ENCODE results near the gene NCAM2. TPM values are rescaled to one million over a fixed set of nuclear protein-coding genes. Genes with fewer than 3 reads are reported as not detected.
"Not testable (repeated sequence)": the region's sequence is repeated elsewhere in the genome, so short reads cannot be mapped to it uniquely, and the experiment has no call there.

The NCAM2 gene
- total RNA-seq, 2 experiments from 2014 or later, result not detected

DNA sequence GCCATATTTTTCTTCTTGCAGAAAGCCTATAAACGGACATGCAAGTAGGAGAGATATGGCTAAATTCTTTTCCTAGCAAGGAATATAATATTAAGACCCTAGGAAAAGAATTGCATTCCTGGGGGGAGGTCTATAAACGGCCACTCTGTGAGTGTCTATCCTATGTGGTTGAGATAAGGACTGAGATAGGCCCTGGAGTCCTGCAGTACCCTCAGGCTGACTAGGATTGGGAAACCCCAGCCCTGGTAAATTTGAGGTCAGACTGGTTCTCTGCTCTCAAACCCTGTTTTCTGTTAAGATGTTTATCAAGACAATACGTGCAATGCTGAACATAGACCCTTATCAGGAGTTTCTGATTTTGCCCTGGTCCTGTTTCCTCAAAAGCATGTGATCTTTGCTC, 404.0 kb downstream of the NCAM2 start:
- DNase-seq; H3K36me3 Mint-ChIP-seq; POLR2A ChIA-PET; H3K4me1 Mint-ChIP-seq (ENCODE audit: low read depth); intact Hi-C loops (cut with micrococcal nuclease); H3K27me3 Mint-ChIP-seq; H3K4me3 Mint-ChIP-seq; H3K27ac Mint-ChIP-seq; CTCF ChIA-PET: not testable (repeated sequence)
- H3K9me3 Mint-ChIP-seq, result peaks cover 28% of the 10 kb centered on the region

DNA sequence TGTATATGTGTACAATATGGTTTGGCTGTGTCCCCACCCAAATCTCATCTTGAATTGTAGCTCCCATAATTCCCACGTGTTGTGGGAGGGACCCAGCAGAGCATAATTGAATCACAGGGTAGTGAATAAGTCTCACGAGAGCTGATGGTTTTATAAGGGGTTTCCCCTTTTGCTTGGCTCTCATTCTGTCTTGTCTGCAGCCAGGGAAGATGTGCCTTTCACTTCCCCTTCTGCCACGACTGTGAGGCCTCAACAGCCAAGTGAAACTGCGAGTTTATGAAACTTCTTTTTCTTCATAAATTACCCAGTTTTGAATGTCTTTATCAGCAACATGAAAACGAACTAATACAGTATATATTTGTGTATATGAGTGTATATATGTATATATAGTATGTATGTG, 406.1 kb downstream of the NCAM2 start:
- H3K36me3 Mint-ChIP-seq; H3K4me1 Mint-ChIP-seq (ENCODE audit: low read depth); DNase-seq; intact Hi-C loops (cut with micrococcal nuclease); CTCF ChIA-PET; H3K27me3 Mint-ChIP-seq; POLR2A ChIA-PET; H3K27ac Mint-ChIP-seq; H3K4me3 Mint-ChIP-seq: not testable (repeated sequence)
- H3K9me3 Mint-ChIP-seq, result peaks cover 26% of the 10 kb centered on the region

- intact Hi-C loops (cut with micrococcal nuclease), result no loop called here
- Mint-ChIP-seq H3K4me3 (no peak overlapping the region), H3K27me3 (no peaks in the 10 kb centered on the region), H3K4me1 (ENCODE audit: low read depth) (no peaks in the 10 kb centered on the region), H3K9me3 (peaks cover 16% of the 10 kb centered on the region), H3K36me3 (no peaks in the 10 kb centered on the region), H3K27ac (no peak overlapping the region)
- CTCF ChIA-PET, result no interaction called here
- DNase-seq, result no peak
- POLR2A ChIA-PET, result no interaction called here
These were observed 408.7 kb downstream of the NCAM2 start for GRCh38 chr21:21406921-21407320.

DNA sequence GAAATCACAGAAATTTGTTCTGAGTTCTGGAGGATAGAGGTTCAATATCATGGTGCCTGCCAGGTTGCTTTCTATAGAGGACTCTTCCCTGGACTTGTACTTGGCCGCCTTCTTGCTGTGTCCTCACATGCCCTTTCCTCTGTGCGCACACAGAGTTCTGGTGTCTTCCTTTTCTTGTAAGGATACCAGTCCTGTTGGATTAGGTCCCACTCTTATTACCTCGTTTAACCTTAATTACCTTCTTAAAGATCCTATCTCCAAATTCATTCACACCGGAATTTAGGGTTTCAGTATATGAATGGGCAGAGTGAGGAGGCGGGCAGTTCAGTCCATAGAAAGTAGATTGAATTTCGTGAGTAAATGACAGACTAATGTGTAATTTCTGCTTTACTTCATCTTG, 413.9 kb downstream of the NCAM2 start:
- no peak for DNase-seq
- no peak overlapping the region for H3K4me3 Mint-ChIP-seq
- H3K27me3 Mint-ChIP-seq, result no peaks in the 10 kb centered on the region
- H3K4me1 Mint-ChIP-seq (ENCODE audit: low read depth), result no peaks in the 10 kb centered on the region
- peaks cover 12% of the 10 kb centered on the region for H3K9me3 Mint-ChIP-seq
- ChIA-PET CTCF (no interaction called here), POLR2A (no interaction called here)
- no peaks in the 10 kb centered on the region for H3K36me3 Mint-ChIP-seq
- intact Hi-C loops (cut with micrococcal nuclease), result no loop called here
- H3K27ac Mint-ChIP-seq, result no peak overlapping the region

DNA sequence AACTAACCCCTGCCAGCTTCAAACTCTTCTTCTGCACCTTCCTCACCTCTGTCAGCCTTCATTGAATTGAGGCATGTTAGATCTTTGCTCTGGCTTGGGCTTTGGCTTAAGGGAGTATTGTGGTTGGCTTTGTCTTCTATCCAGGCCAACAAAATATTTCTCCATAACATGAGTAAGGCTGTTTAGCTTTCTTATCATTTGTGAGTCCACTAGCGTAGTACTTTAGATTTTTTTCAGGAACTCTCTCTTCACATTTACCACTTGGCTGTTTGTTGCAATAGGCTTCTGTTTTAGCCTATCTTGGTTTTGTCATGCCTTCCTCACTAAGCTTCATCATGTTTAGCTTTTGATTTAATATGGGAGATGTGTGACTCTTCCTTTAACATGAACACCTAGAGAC, 417.5 kb downstream of the NCAM2 start:
- POLR2A ChIA-PET, result no interaction called here
- CTCF ChIA-PET, result no interaction called here
- Mint-ChIP-seq H3K27ac (no peak overlapping the region), H3K9me3 (peaks cover 12% of the 10 kb centered on the region), H3K4me1 (ENCODE audit: low read depth) (no peaks in the 10 kb centered on the region), H3K4me3 (no peak overlapping the region), H3K27me3 (no peaks in the 10 kb centered on the region), H3K36me3 (no peaks in the 10 kb centered on the region)
- intact Hi-C loops (cut with micrococcal nuclease), result no loop called here
- DNase-seq, result no peak

DNA sequence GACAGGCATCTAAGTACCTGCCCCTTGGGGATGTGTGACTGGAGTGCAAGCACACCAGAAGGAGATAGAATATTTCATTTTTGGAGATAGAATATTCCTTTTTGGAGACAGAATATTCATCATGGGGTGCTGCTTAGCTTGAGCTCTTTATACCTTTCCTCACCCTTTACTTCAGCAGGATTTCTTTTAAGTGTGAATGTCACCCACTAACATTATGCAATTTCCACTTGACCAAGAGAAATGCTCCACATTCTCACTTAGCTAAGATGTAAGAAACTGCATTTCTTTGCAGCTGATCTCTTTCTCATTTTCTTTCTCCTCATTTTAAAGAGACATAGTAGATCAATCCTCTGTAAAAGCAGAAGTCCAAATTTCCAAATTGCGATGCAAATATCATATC, 436.7 kb downstream of the NCAM2 start:
- intact Hi-C loops (cut with micrococcal nuclease), result no loop called here
- no peaks in the 10 kb centered on the region for H3K36me3 Mint-ChIP-seq
- H3K4me1 Mint-ChIP-seq (ENCODE audit: low read depth), result no peaks in the 10 kb centered on the region
- H3K9me3 Mint-ChIP-seq, result peaks cover 13% of the 10 kb centered on the region
- CTCF ChIA-PET, result no interaction called here
- POLR2A ChIA-PET, result no interaction called here
- H3K4me3 Mint-ChIP-seq, result no peak overlapping the region
- H3K27me3 Mint-ChIP-seq, result no peaks in the 10 kb centered on the region
- H3K27ac Mint-ChIP-seq, result no peak overlapping the region
- no peak for DNase-seq

- Mint-ChIP-seq H3K36me3 (no peaks in the 10 kb centered on the region), H3K4me3 (no peak overlapping the region), H3K27me3 (no peaks in the 10 kb centered on the region), H3K4me1 (ENCODE audit: low read depth) (no peaks in the 10 kb centered on the region), H3K27ac (no peak overlapping the region), H3K9me3 (peaks cover 13% of the 10 kb centered on the region)
- POLR2A ChIA-PET, result no interaction called here
- intact Hi-C loops (cut with micrococcal nuclease), result no loop called here
- CTCF ChIA-PET, result no interaction called here
- no peak for DNase-seq
These were observed 437.9 kb downstream of the NCAM2 start for GRCh38 chr21:21436012-21436534.

- DNase-seq, result no peak
- Mint-ChIP-seq H3K36me3 (no peaks in the 10 kb centered on the region), H3K4me1 (ENCODE audit: low read depth) (no peaks in the 10 kb centered on the region), H3K27me3 (no peaks in the 10 kb centered on the region), H3K27ac (no peak overlapping the region), H3K4me3 (no peak overlapping the region), H3K9me3 (peaks cover 11% of the 10 kb centered on the region)
- ChIA-PET CTCF (no interaction called here), POLR2A (no interaction called here)
- intact Hi-C loops (cut with micrococcal nuclease), result no loop called here
These were observed 441.6 kb downstream of the NCAM2 start for GRCh38 chr21:21439761-21440160.

GRCh38 chr21:21457077-21457476, 458.9 kb downstream of the NCAM2 start:
- intact Hi-C loops (cut with micrococcal nuclease), result no loop called here
- ChIA-PET CTCF (no interaction called here), POLR2A (no interaction called here)
- no peak for DNase-seq
- no peak overlapping the region for H3K4me3 Mint-ChIP-seq
- H3K4me1 Mint-ChIP-seq (ENCODE audit: low read depth), result no peaks in the 10 kb centered on the region
- H3K9me3 Mint-ChIP-seq, result peaks cover 4% of the 10 kb centered on the region
- no peaks in the 10 kb centered on the region for H3K27me3 Mint-ChIP-seq
- H3K27ac Mint-ChIP-seq, result no peak overlapping the region
- H3K36me3 Mint-ChIP-seq, result no peaks in the 10 kb centered on the region

DNA sequence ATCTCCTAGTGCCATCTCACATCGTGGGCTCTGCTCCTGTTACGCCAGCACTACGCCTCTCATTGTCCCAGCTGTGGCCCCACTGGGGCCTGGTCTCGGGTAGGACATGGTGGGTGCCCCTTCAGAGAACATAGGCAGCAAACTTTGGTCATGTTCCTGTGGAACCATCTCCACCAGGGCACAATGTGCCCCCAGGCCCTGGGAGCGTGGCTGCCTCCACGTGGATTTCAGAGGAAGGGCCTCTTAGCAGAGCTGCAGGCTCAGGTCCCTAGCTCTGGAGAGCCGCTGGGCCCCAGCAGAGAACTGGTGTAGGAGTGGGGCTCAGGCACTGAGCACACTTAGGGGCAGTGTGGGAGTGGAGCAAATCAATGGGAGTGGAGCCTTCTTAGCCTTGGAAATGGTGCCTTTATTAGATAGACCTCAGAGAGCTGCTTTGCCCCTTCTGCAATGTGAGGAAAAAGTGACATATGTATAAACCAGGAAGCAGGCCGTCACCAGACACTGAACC, 460.0 kb downstream of the NCAM2 start:
- no peaks in the 10 kb centered on the region for H3K36me3 Mint-ChIP-seq
- no peak overlapping the region for H3K27ac Mint-ChIP-seq
- DNase-seq, result no peak
- ChIA-PET CTCF (no interaction called here), POLR2A (no interaction called here)
- no peak overlapping the region for H3K4me3 Mint-ChIP-seq
- H3K27me3 Mint-ChIP-seq, result no peaks in the 10 kb centered on the region
- peaks cover 4% of the 10 kb centered on the region for H3K9me3 Mint-ChIP-seq
- intact Hi-C loops (cut with micrococcal nuclease), result no loop called here
- no peaks in the 10 kb centered on the region for H3K4me1 Mint-ChIP-seq (ENCODE audit: low read depth)

DNA sequence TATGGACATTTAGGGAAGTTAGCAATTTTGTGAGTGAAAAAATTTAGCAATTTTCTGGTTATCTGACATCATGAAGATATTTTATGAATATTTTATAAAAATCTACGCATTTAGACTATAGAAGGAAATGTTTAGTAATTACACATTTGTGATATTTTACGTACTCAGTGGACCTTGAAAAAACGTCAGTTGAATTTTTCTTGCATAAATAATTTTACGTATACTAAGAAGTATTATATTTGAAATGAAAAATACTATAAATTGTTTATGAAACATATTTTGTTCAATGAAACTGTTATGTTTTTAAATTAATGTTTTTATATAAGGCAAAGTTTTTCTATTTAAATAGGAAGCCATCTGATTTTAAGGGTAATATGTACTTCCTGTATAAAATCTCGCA, 462.8 kb downstream of the NCAM2 start:
- intact Hi-C loops (cut with micrococcal nuclease), result no loop called here
- POLR2A ChIA-PET, result no interaction called here
- Mint-ChIP-seq H3K9me3 (peaks cover 6% of the 10 kb centered on the region), H3K4me3 (no peak overlapping the region), H3K36me3 (no peaks in the 10 kb centered on the region), H3K27ac (no peak overlapping the region), H3K27me3 (no peaks in the 10 kb centered on the region), H3K4me1 (ENCODE audit: low read depth) (no peaks in the 10 kb centered on the region)
- CTCF ChIA-PET, result no interaction called here
- no peak for DNase-seq

DNA sequence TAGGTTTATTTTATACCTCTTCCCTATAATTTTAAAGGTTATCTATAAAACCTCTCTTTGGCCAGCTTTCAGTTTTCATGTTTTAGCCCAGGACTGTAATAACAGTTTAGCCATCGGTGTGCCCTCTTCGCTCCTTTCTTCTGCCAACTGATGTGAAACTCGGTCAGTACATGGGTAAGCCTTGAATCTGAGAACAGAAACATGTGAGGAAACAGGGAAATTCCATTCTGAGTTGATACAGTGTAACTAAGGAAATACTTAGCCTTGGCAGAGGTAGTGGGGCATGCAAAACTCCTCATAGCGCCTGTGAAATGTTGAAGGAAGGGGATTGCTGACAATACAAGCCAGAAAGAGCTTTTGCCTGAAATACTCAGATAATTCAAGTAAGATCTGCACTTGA, 465.2 kb downstream of the NCAM2 start:
- H3K9me3 Mint-ChIP-seq, result peaks cover 3% of the 10 kb centered on the region
- H3K27me3 Mint-ChIP-seq, result no peaks in the 10 kb centered on the region
- no peak overlapping the region for H3K27ac Mint-ChIP-seq
- H3K4me1 Mint-ChIP-seq (ENCODE audit: low read depth), result no peaks in the 10 kb centered on the region
- H3K36me3 Mint-ChIP-seq, result no peaks in the 10 kb centered on the region
- intact Hi-C loops (cut with micrococcal nuclease), result no loop called here
- POLR2A ChIA-PET, result no interaction called here
- DNase-seq, result no peak
- H3K4me3 Mint-ChIP-seq, result no peak overlapping the region
- CTCF ChIA-PET, result no interaction called here

DNA sequence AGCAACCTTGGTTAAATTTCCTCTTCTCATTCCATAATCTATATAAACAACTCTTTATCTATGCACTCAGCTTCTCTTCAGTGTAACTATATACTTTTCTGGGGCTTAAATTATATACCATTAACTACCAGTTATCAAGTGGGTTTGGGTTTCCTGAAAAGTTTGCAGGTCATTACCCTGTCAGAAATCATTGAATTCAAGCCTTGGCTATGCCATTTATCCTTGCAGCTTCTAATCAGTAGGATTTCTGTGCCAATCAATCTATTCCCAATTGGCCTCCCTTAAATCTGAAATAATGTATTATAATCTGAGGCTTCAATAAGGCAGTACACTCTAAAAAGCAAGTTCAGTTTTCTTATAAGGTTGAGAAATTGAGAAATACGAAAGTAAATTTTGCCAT, 466.5 kb downstream of the NCAM2 start:
- ChIA-PET CTCF (no interaction called here), POLR2A (no interaction called here)
- Mint-ChIP-seq H3K27me3 (no peaks in the 10 kb centered on the region), H3K36me3 (no peaks in the 10 kb centered on the region), H3K4me1 (ENCODE audit: low read depth) (no peaks in the 10 kb centered on the region), H3K27ac (no peak overlapping the region), H3K9me3 (peaks cover 6% of the 10 kb centered on the region), H3K4me3 (no peak overlapping the region)
- intact Hi-C loops (cut with micrococcal nuclease), result no loop called here
- no peak for DNase-seq

- Mint-ChIP-seq H3K36me3 (no peaks in the 10 kb centered on the region), H3K9me3 (peaks cover 6% of the 10 kb centered on the region), H3K4me1 (ENCODE audit: low read depth) (no peaks in the 10 kb centered on the region), H3K27me3 (no peaks in the 10 kb centered on the region), H3K4me3 (no peak overlapping the region), H3K27ac (no peak overlapping the region)
- intact Hi-C loops (cut with micrococcal nuclease), result no loop called here
- ChIA-PET CTCF (no interaction called here), POLR2A (no interaction called here)
- DNase-seq, result no peak
These were observed 468.5 kb downstream of the NCAM2 start for GRCh38 chr21:21466752-21467151.
